Subcutaneous adipose tissue (tissue), 4 donors: ENCODE measurements around the gene SHBG. TPM values are rescaled to one million over a fixed set of nuclear protein-coding genes. Genes with fewer than 3 reads are reported as not detected.

Source experiments
- CTCF ChIP-seq: fragments of 450-650 bp; IDR thresholded peaks from one replicate; pipeline ENCODE4 v1.5.1; 2016; ENCODE audit warnings: low read depth, mild to moderate bottlenecking, control low read depth, antibody characterized with exemption, moderate library complexity
- total RNA-seq, 4 donors: library from RNA; depleted of rRNA; stranded (reverse); fragments of >200 nt; gene quantifications; one replicate each; pipeline ENCODE4 v1.1.0, GENCODE V29; 2016

Gene SHBG
- total RNA-seq, 4 donors from 2014 or later: 0.44 to 2.1 (median 1.1) TPM

GRCh38 chr17:7587420-7588151, 42.3 kb upstream of the SHBG start:
- no peak for TF ChIP-seq CTCF

- no peak for TF ChIP-seq CTCF
Measured at GRCh38 chr17:7588553-7589203, 41.3 kb upstream of the SHBG start.

GRCh38 chr17:7589204-7589868, 40.6 kb upstream of the SHBG start:
- TF ChIP-seq CTCF: no peak

- TF ChIP-seq CTCF: no peak
Measured at GRCh38 chr17:7589891-7590691, 39.8 kb upstream of the SHBG start, which contains the start of gene SOX15. Gene SOX15, minus strand, starts transcription at chr17:7590094. Its CDS starts 418 bp downstream, at chr17:7589676.

GRCh38 chr17:7590743-7591142, 39.2 kb upstream of the SHBG start:
- TF ChIP-seq CTCF: no peak

- no peak for TF ChIP-seq CTCF
Measured at GRCh38 chr17:7591596-7591995, 38.3 kb upstream of the SHBG start.
